ENCODE measurements around the gene MSRB3.
A peak's percentile ranks its signal among the peaks of the same experiment; 100 is the strongest.

Gene MSRB3

GRCh38 chr12:65335021-65335714 lies 56.7 kb downstream of the MSRB3 start:
- TF ChIP-seq CTCF (IDR thresholded peaks at IDR 0.05; ENCODE audit: low read depth, low read length, missing control alignments): no peak
- Histone ChIP-seq H3K36me3 (replicated peaks) (no peaks in the 10 kb centered on the region), H3K27me3 (replicated peaks) (no peaks in the 10 kb centered on the region), H3K4me3 (ENCODE audit: low read depth, low read length) (no peak overlapping the region), H3K27ac (peak overlapping the region; percentile 81)
- DNase-seq: peak; percentile 89
- in situ Hi-C loops (cut with HindIII; ENCODE audit: low pct_ligation_motif_present, low sequenced_read_pairs): no loop called here

- H3K4me3 ChIP-seq (ENCODE audit: low read depth, low read length): no peak overlapping the region
- no peak for TF ChIP-seq CTCF (IDR thresholded peaks at IDR 0.05; ENCODE audit: low read depth, low read length, missing control alignments)
- H3K27ac ChIP-seq: peak overlapping the region; percentile 81
- H3K27me3 ChIP-seq (replicated peaks): no peaks in the 10 kb centered on the region
- in situ Hi-C loops (cut with HindIII; ENCODE audit: low pct_ligation_motif_present, low sequenced_read_pairs): no loop called here
- no peak for DNase-seq
- H3K36me3 ChIP-seq (replicated peaks): no peaks in the 10 kb centered on the region
Observed at GRCh38 chr12:65335981-65336380, 57.5 kb downstream of the MSRB3 start.

DNA sequence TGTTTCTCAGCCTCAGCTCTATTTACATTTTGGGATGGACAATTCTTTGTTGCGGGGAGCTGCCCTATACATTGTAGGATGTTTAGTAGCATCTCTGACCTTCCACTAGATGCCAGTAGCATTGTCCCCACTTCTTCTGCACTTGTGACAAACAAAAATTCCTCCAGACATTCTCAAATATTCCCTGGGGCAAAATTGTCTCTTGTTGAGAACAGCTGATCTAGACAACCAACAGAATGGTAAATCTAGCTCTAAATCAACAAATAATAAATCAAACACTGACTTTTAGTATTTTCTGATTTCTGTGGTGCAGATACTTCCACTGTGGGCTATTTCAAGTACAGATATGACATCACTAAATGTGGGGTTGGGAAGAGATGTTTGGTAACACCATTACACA lies 60.7 kb downstream of the MSRB3 start:
- Histone ChIP-seq H3K36me3 (replicated peaks) (no peaks in the 10 kb centered on the region), H3K27me3 (replicated peaks) (no peaks in the 10 kb centered on the region), H3K27ac (no peak overlapping the region), H3K4me3 (ENCODE audit: low read depth, low read length) (no peak overlapping the region)
- DNase-seq: no peak
- TF ChIP-seq CTCF (IDR thresholded peaks at IDR 0.05; ENCODE audit: low read depth, low read length, missing control alignments): no peak
- in situ Hi-C loops (cut with HindIII; ENCODE audit: low pct_ligation_motif_present, low sequenced_read_pairs): no loop called here

- in situ Hi-C loops (cut with HindIII; ENCODE audit: low pct_ligation_motif_present, low sequenced_read_pairs): no loop called here
- no peaks in the 10 kb centered on the region for H3K36me3 ChIP-seq (replicated peaks)
- H3K27ac ChIP-seq: no peak overlapping the region
- no peak for TF ChIP-seq CTCF (IDR thresholded peaks at IDR 0.05; ENCODE audit: low read depth, low read length, missing control alignments)
- no peak overlapping the region for H3K4me3 ChIP-seq (ENCODE audit: low read depth, low read length)
- no peak for DNase-seq
- no peaks in the 10 kb centered on the region for H3K27me3 ChIP-seq (replicated peaks)
Observed at GRCh38 chr12:65343230-65343629, 64.7 kb downstream of the MSRB3 start.

DNA sequence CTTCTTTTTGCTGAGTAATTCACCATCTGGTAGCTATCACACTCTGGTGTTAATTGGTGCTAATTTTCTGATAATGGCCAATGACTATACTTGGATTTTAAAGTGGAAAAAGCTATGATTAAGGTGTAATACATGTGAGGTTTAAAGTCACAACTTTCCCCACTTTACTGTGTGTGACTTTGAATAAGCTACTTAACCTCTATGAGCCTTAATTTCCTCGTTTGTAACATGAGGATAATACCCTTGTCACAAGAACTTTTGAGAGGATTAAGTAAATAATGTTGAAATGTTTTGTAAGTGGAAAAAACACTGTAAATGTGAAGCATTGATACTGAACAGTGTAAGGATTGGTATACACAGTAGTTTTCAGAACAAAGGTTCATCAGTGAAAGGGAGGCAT lies 65.3 kb downstream of the MSRB3 start:
- DNase-seq: no peak
- in situ Hi-C loops (cut with HindIII; ENCODE audit: low pct_ligation_motif_present, low sequenced_read_pairs): no loop called here

More for the DNA sequence above, 65.3 kb downstream of the MSRB3 start:
- TF ChIP-seq CTCF (IDR thresholded peaks at IDR 0.05; ENCODE audit: low read depth, low read length, missing control alignments): no peak
- Histone ChIP-seq H3K27me3 (replicated peaks) (no peaks in the 10 kb centered on the region), H3K36me3 (replicated peaks) (no peaks in the 10 kb centered on the region), H3K27ac (no peak overlapping the region), H3K4me3 (ENCODE audit: low read depth, low read length) (no peak overlapping the region)

All from brain microvascular endothelial cell (primary cell).